HG03575 (cell line): ENCODE measurements around the gene IFT74.

Experiments used
- ATAC-seq: cut with Tn5 transposase; IDR thresholded peaks from one replicate; pipeline ENCODE4 v1.9.1; 2021; ENCODE audit not compliant: unreplicated experiment, insufficient number of reproducible peaks, low FRiP score; ENCODE audit errors: extremely low read depth

Gene IFT74

GRCh38 chr9:27110181-27110580 is 154.0 kb downstream of the IFT74 start:
- no peak for ATAC-seq

GRCh38 chr9:27112235-27112634 is 156.0 kb downstream of the IFT74 start:
- ATAC-seq, result no peak
